ENCODE measurements around the gene R3HDM1.

DNA sequence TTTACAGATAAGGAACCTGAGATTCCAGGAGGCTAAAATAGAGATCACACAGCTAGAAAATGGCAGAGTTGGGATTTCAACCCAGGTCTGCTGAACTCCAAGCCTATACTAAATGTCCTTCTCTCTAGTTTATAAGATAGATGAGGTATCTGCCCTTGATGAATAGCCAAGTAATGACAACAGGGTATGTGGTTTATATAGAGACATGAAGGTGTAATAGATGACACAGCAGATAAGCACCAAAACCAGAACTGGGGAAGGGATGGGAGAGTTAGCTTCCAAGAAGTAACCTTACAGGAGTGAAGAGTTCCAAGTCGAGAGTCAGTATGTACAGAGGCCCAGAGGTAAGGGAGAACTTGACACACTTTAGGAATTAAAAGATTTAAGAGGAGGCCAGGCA is 105.7 kb downstream of the R3HDM1 start:
- TF ChIP-seq CTCF (IDR thresholded peaks at IDR 0.05) (no peak), POLR2A (IDR thresholded peaks at IDR 0.05) (no peak)

All from prostate gland (tissue), 2 donors.